ENCODE data around the gene PACRG.

Gene PACRG

GRCh38 chr6:163356324-163356723 is 628.5 kb downstream of the PACRG start:
- Mint-ChIP-seq H3K9me3 (no peaks in the 10 kb centered on the region), H3K27ac (no peak overlapping the region), H3K27me3 (ENCODE audit: low read depth, poor library complexity) (peaks cover 3% of the 10 kb centered on the region), H3K36me3 (ENCODE audit: low read depth) (no peaks in the 10 kb centered on the region), H3K4me1 (peaks cover 10% of the 10 kb centered on the region), H3K4me3 (no peak overlapping the region)
- DNase-seq: peak; percentile 35
- TF ChIP-seq CTCF (IDR thresholded peaks at IDR 0.05): no peak

GRCh38 chr6:163356743-163357142 is 629.0 kb downstream of the PACRG start:
- no peak for DNase-seq
- TF ChIP-seq CTCF (IDR thresholded peaks at IDR 0.05): no peak
- Mint-ChIP-seq H3K27ac (no peak overlapping the region), H3K36me3 (ENCODE audit: low read depth) (no peaks in the 10 kb centered on the region), H3K27me3 (ENCODE audit: low read depth, poor library complexity) (peaks cover 4% of the 10 kb centered on the region), H3K4me1 (peaks cover 10% of the 10 kb centered on the region), H3K9me3 (no peaks in the 10 kb centered on the region), H3K4me3 (no peak overlapping the region)

GRCh38 chr6:163364641-163365040 is 636.9 kb downstream of the PACRG start:
- TF ChIP-seq CTCF (IDR thresholded peaks at IDR 0.05): no peak

More at GRCh38 chr6:163364641-163365040, 636.9 kb downstream of the PACRG start:
- H3K4me3 Mint-ChIP-seq: no peak overlapping the region
- no peaks in the 10 kb centered on the region for H3K36me3 Mint-ChIP-seq (ENCODE audit: low read depth)
- H3K9me3 Mint-ChIP-seq: no peaks in the 10 kb centered on the region
- peaks cover 26% of the 10 kb centered on the region for H3K4me1 Mint-ChIP-seq
- DNase-seq: no peak
- H3K27ac Mint-ChIP-seq: no peak overlapping the region
- peaks cover 13% of the 10 kb centered on the region for H3K27me3 Mint-ChIP-seq (ENCODE audit: low read depth, poor library complexity)

Measured in nephron progenitor cell (in vitro differentiated cells).